T-helper 2 cell treated with Interferon-gamma antibody and Interleukin-4, amounts not matched to agents 5 μg/mL and 100 μg/mL, for 36 hours (primary cell): ENCODE results near the gene CEP112.
A peak's percentile ranks its signal among the peaks of the same experiment; 100 is the strongest.
"Not testable (repeated sequence)": the region's sequence is repeated elsewhere in the genome, so short reads cannot be mapped to it uniquely, and the experiment has no call there.

ENCODE experiments used
- DNase-seq: peaks from one replicate; pipeline ENCODE4 v3.0.0; 2021; ENCODE audit warnings: low spot score
- H3K27ac Mint-ChIP-seq: one replicate; pipeline ENCODE4 v1.8.0; 2021; ENCODE audit warnings: mild to moderate bottlenecking, mixed read lengths
- H3K27me3 Mint-ChIP-seq: one replicate; pipeline ENCODE4 v1.8.0; 2021; ENCODE audit warnings: low read depth, mixed read lengths
- H3K36me3 Mint-ChIP-seq: one replicate; pipeline ENCODE4 v1.8.0; 2021; ENCODE audit warnings: low read depth, mixed read lengths
- H3K4me1 Mint-ChIP-seq: one replicate; pipeline ENCODE4 v1.8.0; 2021; ENCODE audit warnings: low read depth, mixed read lengths
- H3K4me3 Mint-ChIP-seq: one replicate; pipeline ENCODE4 v1.8.0; 2022; ENCODE audit warnings: mild to moderate bottlenecking, moderate library complexity, mixed read lengths
- H3K9me3 Mint-ChIP-seq: one replicate; pipeline ENCODE4 v1.8.0; 2021; ENCODE audit warnings: mixed read lengths

The CEP112 gene

DNA sequence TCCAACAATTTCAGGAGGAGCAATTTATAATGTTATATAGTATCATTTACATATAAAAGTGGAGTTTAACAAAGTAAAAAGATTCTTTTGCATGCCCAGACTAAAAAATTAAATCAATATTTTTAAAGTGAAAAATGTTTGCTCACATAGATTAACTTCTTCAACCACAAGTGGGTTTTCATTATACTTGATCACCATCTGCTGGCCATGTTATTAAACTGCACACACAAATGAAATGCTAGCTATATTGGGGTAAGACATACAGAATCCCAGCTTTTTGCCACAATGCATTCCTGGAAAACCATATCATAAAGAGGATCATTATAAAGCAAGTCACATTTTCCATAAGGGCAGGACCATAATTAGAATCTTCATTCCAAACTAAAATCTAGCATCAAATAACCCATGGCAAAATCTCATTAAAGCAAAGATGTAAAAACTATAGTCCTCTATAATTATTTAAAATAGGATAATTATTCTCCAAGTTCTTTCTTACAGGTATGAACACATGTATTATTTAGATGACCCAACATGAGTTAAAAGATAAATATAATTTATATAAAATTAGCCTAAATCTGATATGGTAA, 26.3 kb downstream of the CEP112 start:
- H3K9me3 Mint-ChIP-seq = no peaks in the 10 kb centered on the region
- H3K36me3 Mint-ChIP-seq = no peaks in the 10 kb centered on the region
- H3K4me3 Mint-ChIP-seq = no peak overlapping the region
- peaks cover 2% of the 10 kb centered on the region for H3K27me3 Mint-ChIP-seq
- H3K4me1 Mint-ChIP-seq = peaks cover 3% of the 10 kb centered on the region
- no peak for DNase-seq
- no peak overlapping the region for H3K27ac Mint-ChIP-seq

DNA sequence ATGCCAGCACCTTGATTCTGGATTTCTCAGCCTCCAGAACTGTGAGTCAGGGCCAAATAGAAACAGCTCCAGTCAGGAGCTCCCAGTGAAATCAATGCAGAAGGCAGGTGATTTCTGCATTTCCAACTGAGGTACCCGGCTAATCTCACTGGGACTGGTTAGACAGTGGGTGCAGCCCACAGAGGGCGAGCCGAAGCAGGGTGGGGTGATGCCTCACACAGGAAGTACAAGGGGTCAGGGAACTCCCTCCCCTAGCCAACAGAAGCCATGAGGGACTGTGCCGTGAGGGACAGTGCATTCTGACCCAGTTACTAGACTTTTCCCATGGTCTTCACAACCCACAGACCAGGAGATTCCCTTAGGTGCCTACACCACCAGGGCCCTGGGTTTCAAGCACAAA, 36.9 kb downstream of the CEP112 start:
- not testable (repeated sequence) for H3K4me1 Mint-ChIP-seq, H3K27ac Mint-ChIP-seq, H3K27me3 Mint-ChIP-seq, H3K36me3 Mint-ChIP-seq, DNase-seq, H3K4me3 Mint-ChIP-seq
- peaks cover 18% of the 10 kb centered on the region for H3K9me3 Mint-ChIP-seq

DNA sequence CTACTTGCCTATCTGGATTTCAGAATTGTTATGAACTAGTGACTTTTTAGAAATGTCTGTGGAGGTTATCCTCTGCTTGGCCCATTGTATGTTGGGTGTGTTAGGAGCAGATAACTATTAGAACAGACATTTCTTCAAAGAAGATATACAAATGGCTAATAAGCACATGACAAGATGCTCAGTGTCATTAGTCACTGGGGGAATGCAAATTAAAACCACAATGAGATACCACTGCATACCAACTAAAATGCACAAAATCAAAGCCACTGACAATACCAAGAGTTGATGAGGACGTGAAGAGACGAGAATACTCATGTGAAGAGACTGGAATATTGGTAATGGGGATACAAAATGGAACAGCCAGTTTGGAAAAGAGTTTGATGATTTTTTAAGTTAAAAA, 39.2 kb downstream of the CEP112 start:
- no peak overlapping the region for H3K27ac Mint-ChIP-seq
- no peak for DNase-seq
- H3K27me3 Mint-ChIP-seq = no peaks in the 10 kb centered on the region
- peaks cover 5% of the 10 kb centered on the region for H3K36me3 Mint-ChIP-seq
- H3K4me1 Mint-ChIP-seq = peaks cover 6% of the 10 kb centered on the region
- peaks cover 4% of the 10 kb centered on the region for H3K9me3 Mint-ChIP-seq
- no peak overlapping the region for H3K4me3 Mint-ChIP-seq

DNA sequence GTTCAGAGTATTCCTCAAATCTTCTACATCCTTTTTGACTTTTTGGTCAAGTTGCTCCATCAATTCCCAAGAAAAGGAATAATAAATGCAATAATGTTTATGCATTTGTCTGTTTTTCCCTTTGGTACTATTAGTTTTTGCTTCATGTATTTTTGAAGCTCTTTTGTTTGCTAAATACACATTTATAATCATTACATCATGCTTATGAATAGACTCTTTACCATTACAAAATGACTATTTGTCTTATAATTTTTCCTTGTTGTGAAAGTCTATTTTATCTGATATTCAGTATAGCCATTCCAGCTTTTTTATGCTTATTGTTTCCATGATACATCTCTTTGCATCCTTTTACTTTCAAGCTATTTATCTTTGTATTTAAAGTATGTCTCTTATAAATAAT, 41.2 kb downstream of the CEP112 start:
- Mint-ChIP-seq H3K27ac (no peak overlapping the region), H3K36me3 (peaks cover 5% of the 10 kb centered on the region), H3K4me3 (no peak overlapping the region), H3K27me3 (no peaks in the 10 kb centered on the region), H3K9me3 (no peaks in the 10 kb centered on the region), H3K4me1 (peaks cover 6% of the 10 kb centered on the region)
- DNase-seq = no peak

DNA sequence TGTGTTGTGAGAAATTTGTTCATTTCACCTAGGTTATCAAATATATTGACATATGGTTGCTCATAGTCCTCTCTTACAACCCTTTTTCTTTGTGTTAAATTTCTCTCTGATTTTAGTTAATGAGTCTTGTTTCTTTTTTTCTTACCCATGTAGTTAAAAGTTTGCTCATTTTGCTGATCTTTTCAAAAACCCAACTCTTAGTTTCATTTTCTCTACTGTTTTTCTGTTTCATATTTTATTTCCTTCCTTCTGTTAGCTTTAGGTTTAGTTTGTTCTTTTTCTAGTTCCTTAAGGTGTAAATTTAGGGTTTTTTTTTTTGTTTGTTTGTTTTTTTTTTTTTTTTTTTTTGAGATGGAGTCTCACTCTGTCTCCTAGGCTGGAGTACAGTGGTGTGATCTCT, 42.4 kb downstream of the CEP112 start:
- Mint-ChIP-seq H3K9me3 (no peaks in the 10 kb centered on the region), H3K36me3 (peaks cover 5% of the 10 kb centered on the region), H3K27ac (peak overlapping the region; percentile 60), H3K4me1 (peaks cover 6% of the 10 kb centered on the region), H3K4me3 (peak overlapping the region; percentile 10), H3K27me3 (no peaks in the 10 kb centered on the region)
- no peak for DNase-seq

DNA sequence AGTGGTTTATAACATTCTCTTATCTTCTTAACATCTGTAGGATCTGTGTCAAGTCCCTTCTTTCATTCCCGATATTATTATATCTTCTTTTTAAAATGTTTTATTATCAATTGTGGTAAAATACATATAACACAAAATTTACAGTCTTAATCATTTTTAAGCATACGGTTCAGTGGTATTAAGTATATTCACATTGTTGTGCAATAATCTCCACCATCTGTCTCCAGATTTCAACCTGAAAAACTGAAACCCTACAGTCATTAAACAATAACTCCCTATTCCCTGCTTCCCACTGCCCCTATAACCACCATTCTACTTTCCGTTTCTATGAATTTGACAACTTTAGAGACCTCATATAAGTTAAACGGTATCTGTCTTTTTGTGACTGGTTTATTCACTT, 45.5 kb downstream of the CEP112 start:
- peaks cover 5% of the 10 kb centered on the region for H3K36me3 Mint-ChIP-seq
- H3K27ac Mint-ChIP-seq = no peak overlapping the region
- H3K27me3 Mint-ChIP-seq = peaks cover 18% of the 10 kb centered on the region
- H3K4me1 Mint-ChIP-seq = peaks cover 6% of the 10 kb centered on the region
- no peak for DNase-seq
- H3K9me3 Mint-ChIP-seq = no peaks in the 10 kb centered on the region
- no peak overlapping the region for H3K4me3 Mint-ChIP-seq

DNA sequence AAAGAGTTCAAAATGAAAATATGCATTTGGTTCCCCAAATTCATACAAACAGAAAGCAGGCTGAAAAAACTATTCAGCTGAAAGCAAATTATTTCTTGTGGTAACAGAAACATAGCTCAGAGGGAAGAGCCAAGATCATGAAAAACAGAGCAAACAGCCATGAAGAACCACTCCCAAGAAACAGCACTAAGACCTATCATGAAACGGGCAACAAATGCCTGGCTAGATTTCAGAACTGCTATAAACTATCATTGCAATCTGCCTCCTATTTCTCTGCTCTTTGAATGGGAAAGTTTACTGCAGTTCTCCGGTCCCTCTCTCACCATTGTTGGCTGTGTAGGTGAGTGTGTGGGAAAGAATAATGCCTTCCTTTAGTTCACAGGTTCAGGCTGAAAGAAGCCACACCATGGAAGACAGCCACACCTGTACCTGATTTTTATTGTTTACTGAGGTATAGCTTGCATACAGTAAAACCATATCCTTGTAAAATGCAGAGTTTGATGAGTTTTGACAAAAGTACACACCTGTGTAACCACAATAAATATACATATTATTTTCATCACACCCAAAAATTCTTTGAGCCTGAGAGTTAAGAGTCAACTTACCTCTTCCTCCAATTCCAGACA, 48.2 kb downstream of the CEP112 start:
- Mint-ChIP-seq H3K27ac (no peak overlapping the region), H3K4me1 (peaks cover 3% of the 10 kb centered on the region), H3K9me3 (no peaks in the 10 kb centered on the region), H3K4me3 (no peak overlapping the region), H3K27me3 (peaks cover 30% of the 10 kb centered on the region), H3K36me3 (no peaks in the 10 kb centered on the region)
- DNase-seq = no peak

DNA sequence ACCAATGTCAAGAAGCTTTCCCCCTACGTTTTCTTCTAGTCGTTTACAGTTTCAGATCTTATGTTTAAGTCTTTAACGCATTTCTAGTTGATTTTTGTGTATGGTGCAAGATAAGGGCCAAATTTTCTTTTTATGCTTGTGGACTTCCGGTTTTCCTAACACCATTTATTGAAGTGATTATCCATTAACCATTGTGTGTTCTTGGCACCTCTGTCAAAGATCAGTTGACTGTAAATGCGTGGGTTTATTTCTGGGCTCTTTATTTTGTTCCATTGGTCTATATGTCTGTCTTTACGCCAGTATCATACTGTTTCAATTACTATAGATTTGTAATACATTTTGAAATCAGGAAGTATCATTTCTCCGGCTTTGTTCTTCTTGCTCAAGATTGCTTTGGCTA, 49.5 kb downstream of the CEP112 start:
- Mint-ChIP-seq H3K27ac (no peak overlapping the region), H3K4me1 (peaks cover 6% of the 10 kb centered on the region), H3K27me3 (peaks cover 33% of the 10 kb centered on the region), H3K9me3 (peaks cover 1% of the 10 kb centered on the region), H3K4me3 (no peak overlapping the region), H3K36me3 (no peaks in the 10 kb centered on the region)
- DNase-seq = no peak

DNA sequence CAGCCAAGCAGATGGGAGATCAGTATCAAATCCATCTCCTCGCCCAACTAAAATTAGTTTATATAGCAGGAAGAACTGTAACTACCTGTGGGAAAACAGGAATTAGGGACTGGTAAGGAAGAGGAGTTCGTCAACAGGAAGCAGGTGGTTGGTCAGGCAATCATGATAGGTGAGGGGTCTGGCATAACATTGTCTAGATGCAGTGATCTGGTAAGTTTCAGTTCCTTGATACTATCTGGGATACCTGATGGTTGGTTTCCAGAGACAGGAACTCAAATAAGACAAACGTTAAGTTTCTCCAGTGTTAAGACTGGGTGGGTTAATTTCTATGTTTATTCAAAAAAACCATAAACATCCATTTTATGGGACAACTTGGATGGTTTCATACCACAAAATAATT, 53.8 kb downstream of the CEP112 start:
- Mint-ChIP-seq H3K4me3 (no peak overlapping the region), H3K27ac (no peak overlapping the region), H3K4me1 (peaks cover 6% of the 10 kb centered on the region), H3K36me3 (no peaks in the 10 kb centered on the region), H3K9me3 (peaks cover 6% of the 10 kb centered on the region), H3K27me3 (peaks cover 30% of the 10 kb centered on the region)
- no peak for DNase-seq

DNA sequence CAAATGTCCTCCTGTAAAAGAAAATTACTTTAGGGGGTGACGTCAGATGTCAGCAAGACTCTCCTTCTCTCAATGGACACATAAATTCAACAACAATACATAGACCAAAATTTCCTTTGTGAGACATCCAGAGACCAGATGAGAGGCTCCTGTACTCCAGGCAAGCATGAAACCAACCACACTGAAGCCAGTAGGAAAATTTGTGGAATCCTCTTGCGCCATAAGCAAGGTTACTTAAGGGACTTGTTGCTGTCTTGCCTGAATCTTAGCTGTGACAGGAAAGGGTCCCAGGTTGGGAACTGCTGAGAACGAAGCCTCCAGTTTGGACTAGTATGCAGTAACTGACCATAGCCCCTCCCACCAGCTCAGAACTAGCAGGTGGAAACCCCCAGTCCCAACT, 56.0 kb downstream of the CEP112 start:
- peaks cover 6% of the 10 kb centered on the region for H3K4me1 Mint-ChIP-seq
- peaks cover 15% of the 10 kb centered on the region for H3K27me3 Mint-ChIP-seq
- H3K4me3 Mint-ChIP-seq = no peak overlapping the region
- H3K27ac Mint-ChIP-seq = no peak overlapping the region
- H3K36me3 Mint-ChIP-seq = no peaks in the 10 kb centered on the region
- no peak for DNase-seq
- H3K9me3 Mint-ChIP-seq = peaks cover 6% of the 10 kb centered on the region

DNA sequence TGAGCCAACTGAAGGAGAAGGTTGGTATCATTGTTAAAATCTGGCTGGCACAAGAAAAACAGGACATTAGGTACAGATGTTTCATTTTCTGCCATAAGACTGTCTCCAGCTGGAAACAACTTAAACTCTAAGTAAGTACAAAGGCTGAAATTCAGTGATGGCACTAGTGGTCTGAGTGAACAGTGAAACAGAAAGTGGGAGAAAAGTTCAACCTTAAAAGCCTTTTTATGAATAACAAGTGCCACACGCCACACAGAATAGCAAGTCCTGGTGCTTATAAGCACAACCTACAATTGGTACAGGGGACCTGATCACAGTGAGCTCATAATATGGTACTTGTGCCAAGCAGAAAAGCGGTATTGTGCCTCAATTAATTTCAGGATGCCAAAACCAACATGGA, 56.7 kb downstream of the CEP112 start:
- Mint-ChIP-seq H3K4me3 (no peak overlapping the region), H3K36me3 (no peaks in the 10 kb centered on the region), H3K9me3 (peaks cover 6% of the 10 kb centered on the region), H3K4me1 (peaks cover 6% of the 10 kb centered on the region), H3K27me3 (peaks cover 11% of the 10 kb centered on the region), H3K27ac (no peak overlapping the region)
- no peak for DNase-seq

DNA sequence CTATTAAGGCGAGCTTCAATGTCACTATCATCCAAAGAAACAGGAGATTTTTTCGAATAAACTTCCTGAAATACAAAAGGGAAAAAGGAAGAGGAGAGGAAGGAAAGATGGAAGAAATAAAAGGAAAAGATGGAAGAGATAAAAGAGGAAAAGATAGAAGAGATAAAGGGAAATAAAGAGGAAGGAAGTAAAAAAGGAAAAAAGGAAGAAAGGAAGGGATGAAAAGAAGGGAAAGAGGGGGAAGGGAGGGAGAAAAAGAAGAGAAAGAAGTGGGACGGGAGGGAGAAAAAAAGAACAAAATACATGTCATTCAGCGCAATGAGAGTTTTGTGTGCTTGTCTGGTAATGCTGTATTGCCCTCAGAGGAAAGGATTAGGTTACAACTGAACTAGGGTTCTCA, 62.2 kb downstream of the CEP112 start:
- H3K4me3 Mint-ChIP-seq = no peak overlapping the region
- DNase-seq = no peak
- no peaks in the 10 kb centered on the region for H3K9me3 Mint-ChIP-seq

DNA sequence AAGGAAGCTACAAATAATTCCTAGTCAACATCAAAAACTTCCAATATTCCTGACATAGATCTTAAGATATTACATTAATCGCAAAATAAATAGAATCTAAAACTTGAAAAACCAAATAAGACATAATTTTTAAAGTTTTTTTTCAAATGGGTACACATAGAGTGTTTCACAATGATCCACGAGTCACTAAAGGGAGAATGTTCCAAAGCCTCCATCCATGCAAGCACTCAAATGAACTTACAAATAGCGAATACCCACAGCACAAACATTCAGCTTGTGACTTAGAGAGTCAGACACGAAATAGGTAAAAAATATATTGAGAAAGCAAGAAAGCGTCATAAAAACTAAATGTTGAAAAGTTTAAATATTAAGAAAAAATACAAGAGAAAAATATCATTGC, 65.7 kb downstream of the CEP112 start:
- no peaks in the 10 kb centered on the region for H3K4me1 Mint-ChIP-seq
- H3K27ac Mint-ChIP-seq = no peak overlapping the region
- no peak for DNase-seq
- peaks cover 9% of the 10 kb centered on the region for H3K27me3 Mint-ChIP-seq
- no peaks in the 10 kb centered on the region for H3K36me3 Mint-ChIP-seq
- no peaks in the 10 kb centered on the region for H3K9me3 Mint-ChIP-seq
- no peak overlapping the region for H3K4me3 Mint-ChIP-seq

More for the DNA sequence above, 62.2 kb downstream of the CEP112 start:
- Mint-ChIP-seq H3K4me1 (no peaks in the 10 kb centered on the region), H3K36me3 (no peaks in the 10 kb centered on the region), H3K27me3 (peaks cover 7% of the 10 kb centered on the region), H3K27ac (no peak overlapping the region)

DNA sequence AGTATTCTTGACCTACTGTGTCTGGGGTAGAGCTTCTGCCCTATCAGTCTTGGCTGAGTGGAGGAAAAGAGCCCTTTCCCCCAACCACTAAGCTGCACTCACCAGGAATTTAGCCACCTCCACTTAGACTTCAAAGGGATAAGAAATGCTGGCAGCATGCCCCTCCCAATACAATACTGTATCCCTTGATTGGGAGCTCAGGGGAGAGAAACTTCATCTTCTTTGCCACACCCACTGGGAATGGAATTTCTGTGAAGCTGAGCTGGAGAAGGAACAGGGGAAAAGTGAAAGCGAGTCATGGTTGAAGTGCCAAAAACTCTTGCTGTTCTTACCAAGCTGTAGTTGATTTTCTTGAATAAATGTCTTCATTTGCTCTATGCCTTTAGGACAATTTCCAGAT, 68.8 kb downstream of the CEP112 start:
- Mint-ChIP-seq H3K4me1 (no peaks in the 10 kb centered on the region), H3K36me3 (no peaks in the 10 kb centered on the region), H3K9me3 (no peaks in the 10 kb centered on the region), H3K27ac (no peak overlapping the region), H3K4me3 (no peak overlapping the region), H3K27me3 (peaks cover 9% of the 10 kb centered on the region)
- no peak for DNase-seq

DNA sequence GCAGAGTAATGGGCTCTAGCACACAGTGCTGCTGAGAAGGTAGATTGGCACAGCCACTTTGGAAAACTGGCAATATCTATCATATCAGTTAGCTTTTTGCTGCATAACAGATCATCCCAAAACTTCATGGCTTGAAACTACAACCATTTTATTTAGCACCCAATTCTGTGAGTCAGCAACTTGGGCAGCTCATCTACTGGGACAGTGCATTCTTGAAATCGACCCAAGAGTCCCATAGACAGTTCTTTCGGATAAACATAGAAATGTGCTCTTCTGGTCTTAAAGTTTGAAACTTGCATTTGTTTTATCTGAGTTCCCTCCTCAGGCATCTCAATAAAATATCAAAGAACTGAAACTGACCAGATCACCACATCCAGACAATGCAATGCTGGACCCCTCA, 76.7 kb downstream of the CEP112 start:
- H3K9me3 Mint-ChIP-seq = no peaks in the 10 kb centered on the region
- no peak overlapping the region for H3K4me3 Mint-ChIP-seq
- H3K27ac Mint-ChIP-seq = no peak overlapping the region
- DNase-seq = no peak
- H3K4me1 Mint-ChIP-seq = no peaks in the 10 kb centered on the region
- no peaks in the 10 kb centered on the region for H3K27me3 Mint-ChIP-seq
- H3K36me3 Mint-ChIP-seq = no peaks in the 10 kb centered on the region
